Glutamatergic neuron (in vitro differentiated cells): ENCODE results near the gene HMCN1. TPM values are rescaled to one million over a fixed set of nuclear protein-coding genes. Genes with fewer than 3 reads are reported as not detected.
"Not testable (repeated sequence)": the region's sequence is repeated elsewhere in the genome, so short reads cannot be mapped to it uniquely, and the experiment has no call there.

Source experiments
- DNase-seq: peaks from one replicate; pipeline ENCODE4 v3.0.0; 2022
- H3K27ac Mint-ChIP-seq: one replicate; pipeline ENCODE4 v1.8.0; 2020; ENCODE audit warnings: mild to moderate bottlenecking, mixed read lengths, inconsistent platforms; ENCODE audit not compliant: unreplicated experiment
- H3K27me3 Mint-ChIP-seq: one replicate; pipeline ENCODE4 v1.8.0; 2020; ENCODE audit warnings: mild to moderate bottlenecking, moderate library complexity, mixed read lengths, inconsistent platforms; ENCODE audit not compliant: unreplicated experiment
- H3K36me3 Mint-ChIP-seq: one replicate; pipeline ENCODE4 v1.8.0; 2020; ENCODE audit warnings: mild to moderate bottlenecking, mixed read lengths, inconsistent platforms; ENCODE audit not compliant: unreplicated experiment
- H3K4me1 Mint-ChIP-seq: one replicate; pipeline ENCODE4 v1.8.0; 2020; ENCODE audit warnings: mild to moderate bottlenecking, low read depth, mixed read lengths, inconsistent platforms; ENCODE audit not compliant: unreplicated experiment
- H3K4me3 Mint-ChIP-seq: one replicate; pipeline ENCODE4 v1.8.0; 2020; ENCODE audit warnings: mild to moderate bottlenecking, mixed read lengths, inconsistent platforms; ENCODE audit not compliant: unreplicated experiment
- H3K9me3 Mint-ChIP-seq: one replicate; pipeline ENCODE4 v1.8.0; 2020; ENCODE audit warnings: mild to moderate bottlenecking, moderate library complexity, mixed read lengths, inconsistent platforms; ENCODE audit not compliant: unreplicated experiment
- total RNA-seq: library from RNA; stranded (reverse); fragmentation: NEBNext Ultra II Directional; extraction: Animal tissue kit (Norgen Biotek cat#: 25700); gene quantifications from one replicate; pipeline ENCODE4 v1.2.1, GENCODE V29; 2021; ENCODE audit not compliant: unreplicated experiment
- TF ChIP-seq, protein P1 (sequence below): fragments of 200-600 bp; sonication (generic); IDR thresholded peaks from one replicate; pipeline ENCODE4 v1.5.0; 2021; ENCODE audit not compliant: partially characterized antibody, unreplicated experiment

HMCN1 gene
- total RNA-seq, 1 donor from 2014 or later = 0.93 TPM

- Mint-ChIP-seq H3K9me3 (peaks cover 7% of the 10 kb centered on the region), H3K4me3 (peak overlapping the region; percentile 51), H3K4me1 (peaks cover 25% of the 10 kb centered on the region), H3K27me3 (peaks cover 7% of the 10 kb centered on the region), H3K27ac (peak overlapping the region; percentile 96), H3K36me3 (no peaks in the 10 kb centered on the region)
- DNase-seq = peak; percentile 46
- TF ChIP-seq, protein P1, sequence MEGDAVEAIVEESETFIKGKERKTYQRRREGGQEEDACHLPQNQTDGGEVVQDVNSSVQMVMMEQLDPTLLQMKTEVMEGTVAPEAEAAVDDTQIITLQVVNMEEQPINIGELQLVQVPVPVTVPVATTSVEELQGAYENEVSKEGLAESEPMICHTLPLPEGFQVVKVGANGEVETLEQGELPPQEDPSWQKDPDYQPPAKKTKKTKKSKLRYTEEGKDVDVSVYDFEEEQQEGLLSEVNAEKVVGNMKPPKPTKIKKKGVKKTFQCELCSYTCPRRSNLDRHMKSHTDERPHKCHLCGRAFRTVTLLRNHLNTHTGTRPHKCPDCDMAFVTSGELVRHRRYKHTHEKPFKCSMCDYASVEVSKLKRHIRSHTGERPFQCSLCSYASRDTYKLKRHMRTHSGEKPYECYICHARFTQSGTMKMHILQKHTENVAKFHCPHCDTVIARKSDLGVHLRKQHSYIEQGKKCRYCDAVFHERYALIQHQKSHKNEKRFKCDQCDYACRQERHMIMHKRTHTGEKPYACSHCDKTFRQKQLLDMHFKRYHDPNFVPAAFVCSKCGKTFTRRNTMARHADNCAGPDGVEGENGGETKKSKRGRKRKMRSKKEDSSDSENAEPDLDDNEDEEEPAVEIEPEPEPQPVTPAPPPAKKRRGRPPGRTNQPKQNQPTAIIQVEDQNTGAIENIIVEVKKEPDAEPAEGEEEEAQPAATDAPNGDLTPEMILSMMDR = no peak
Observed at GRCh38 chr1:185880779-185881333, 146.7 kb downstream of the HMCN1 start.

- Mint-ChIP-seq H3K36me3 (no peaks in the 10 kb centered on the region), H3K4me1 (peaks cover 8% of the 10 kb centered on the region)
Observed at GRCh38 chr1:185886046-185886445, 151.9 kb downstream of the HMCN1 start.

GRCh38 chr1:185886671-185887070 lies 152.5 kb downstream of the HMCN1 start:
- TF ChIP-seq, protein P1 = no peak
- peaks cover 3% of the 10 kb centered on the region for H3K4me1 Mint-ChIP-seq
- H3K27me3 Mint-ChIP-seq = no peaks in the 10 kb centered on the region
- DNase-seq = no peak
- H3K4me3 Mint-ChIP-seq = no peak overlapping the region
- H3K27ac Mint-ChIP-seq = no peak overlapping the region
- H3K36me3 Mint-ChIP-seq = no peaks in the 10 kb centered on the region
- H3K9me3 Mint-ChIP-seq = no peaks in the 10 kb centered on the region

More at GRCh38 chr1:185886046-185886445, 151.9 kb downstream of the HMCN1 start:
- H3K9me3 Mint-ChIP-seq = peaks cover 1% of the 10 kb centered on the region
- H3K27me3 Mint-ChIP-seq = peaks cover 2% of the 10 kb centered on the region
- TF ChIP-seq, protein P1 = no peak
- H3K27ac Mint-ChIP-seq = no peak overlapping the region
- DNase-seq = no peak
- no peak overlapping the region for H3K4me3 Mint-ChIP-seq

DNA sequence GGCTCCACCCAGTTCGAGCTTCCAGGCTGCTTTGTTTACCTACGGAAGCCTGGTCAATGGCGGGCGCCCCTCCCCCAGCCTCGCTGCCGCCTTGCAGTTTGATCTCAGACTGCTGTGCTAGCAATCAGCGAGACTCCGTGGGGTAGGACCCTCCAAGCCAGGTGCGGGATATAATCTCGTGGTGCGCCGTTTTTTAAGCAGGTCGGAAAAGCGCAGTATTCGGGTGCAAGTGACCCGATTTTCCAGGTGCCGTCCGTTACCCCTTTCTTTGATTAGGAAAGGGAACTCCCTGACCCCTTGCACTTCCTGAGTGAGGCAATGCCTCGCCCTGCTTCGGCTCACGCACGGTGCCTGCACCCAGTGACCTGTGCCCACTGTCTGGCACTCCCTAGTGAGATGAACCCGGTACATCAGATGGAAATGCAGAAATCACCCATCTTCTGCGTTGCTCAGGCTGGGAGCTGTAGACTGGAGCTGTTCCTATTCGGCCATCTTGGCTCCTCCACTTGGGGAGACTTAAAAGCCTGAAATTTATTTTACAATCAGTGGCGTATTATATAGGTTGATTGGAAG lies 158.7 kb downstream of the HMCN1 start:
- H3K36me3 Mint-ChIP-seq, H3K4me1 Mint-ChIP-seq, H3K27me3 Mint-ChIP-seq, DNase-seq, H3K9me3 Mint-ChIP-seq, H3K27ac Mint-ChIP-seq, H3K4me3 Mint-ChIP-seq: not testable (repeated sequence)

DNA sequence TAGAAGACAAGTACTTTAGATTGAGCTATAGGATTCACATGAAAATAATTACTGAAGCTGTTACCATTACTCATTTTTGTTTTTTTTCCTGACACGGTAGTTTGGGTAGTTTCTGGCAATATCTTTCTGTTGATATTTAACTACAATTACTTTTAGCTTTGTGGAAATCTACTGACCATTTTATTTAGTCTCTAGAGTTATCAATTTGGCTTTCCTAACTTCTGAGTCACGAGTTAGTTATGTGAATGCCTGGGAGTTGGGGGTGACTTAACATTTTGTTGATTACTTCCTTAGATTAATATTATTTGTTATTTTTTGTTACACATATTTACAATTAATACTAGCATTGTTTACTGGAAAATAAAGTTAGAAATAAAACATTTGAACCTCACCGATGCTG lies 160.6 kb downstream of the HMCN1 start:
- Mint-ChIP-seq H3K36me3 (no peaks in the 10 kb centered on the region), H3K27me3 (no peaks in the 10 kb centered on the region), H3K9me3 (peaks cover 2% of the 10 kb centered on the region), H3K4me3 (no peak overlapping the region), H3K27ac (no peak overlapping the region), H3K4me1 (no peaks in the 10 kb centered on the region)
- TF ChIP-seq, protein P1 = no peak
- no peak for DNase-seq
